Measurements from ENCODE around the gene PRMT5. TPM values are rescaled to one million over a fixed set of nuclear protein-coding genes. Genes with fewer than 3 reads are reported as not detected.

PRMT5 gene
- total and polyA plus RNA-seq, 2 donors (not counting 3 experiments of a cell fraction or from before 2014, with no cell fraction given): 73.1 to 197 TPM

- H3K36me3 ChIP-seq (ENCODE audit: control insufficient read depth in 2 of 2, extremely low read depth in 1 of 2, insufficient read depth in 2 of 2, low read length in 2 of 2): peaks cover 37 to 47% of the 10 kb centered on the region in 2 experiments
- POLR2A ChIA-PET: no interaction called here
- CTCF ChIA-PET: interaction anchor here (1.0 kb wide), 1 partner anchor 10 kb away, joined by 3 read pairs; no protein-coding TSS in a partner anchor
Measured at GRCh38 chr14:22906073-22906472, 23.1 kb downstream of the PRMT5 start.

More at GRCh38 chr14:22906073-22906472, 23.1 kb downstream of the PRMT5 start:
- no peaks in the 10 kb centered on the region for H3K27me3 ChIP-seq (ENCODE audit: control insufficient read depth in 2 of 2, insufficient read depth in 2 of 2, low read length in 2 of 2)
- H3K4me3 ChIP-seq (replicated peaks in 1 of 3; ENCODE audit: insufficient read depth in 1 of 3, low read depth in 1 of 3, low read length in 3 of 3): no peak overlapping the region
- no peak overlapping the region for H3K9ac ChIP-seq (replicated peaks; ENCODE audit: extremely low read depth, insufficient read depth, low read length)
- no peaks in the 10 kb centered on the region for H4K20me1 ChIP-seq (replicated peaks; ENCODE audit: control insufficient read depth, extremely low read depth, insufficient read depth, low read length)
- H3K9me3 ChIP-seq (replicated peaks; ENCODE audit: control insufficient read depth, insufficient read depth, low read length): no peaks in the 10 kb centered on the region
- no peak overlapping the region for H3K27ac ChIP-seq (ENCODE audit: insufficient read depth, low read depth, low read length)
- BruUV-seq (replicated peaks): no TSS peak
- no peaks in the 10 kb centered on the region for H3K9me1 ChIP-seq (replicated peaks; ENCODE audit: control insufficient read depth, extremely low read depth, insufficient read depth, low read length)
- H2AFZ ChIP-seq (ENCODE audit: low read depth, low read length): no peak overlapping the region
- dilution Hi-C loops (cut with MboI; ENCODE audit: extremely low pct_ligation_motif_present, low sequenced_read_pairs): no loop called here
- intact Hi-C loops (cut with micrococcal nuclease): no loop called here
- DNase-seq (ENCODE audit: low read depth, low spot score): no peak
- H3K79me2 ChIP-seq (ENCODE audit: control insufficient read depth, insufficient read depth, low read length): peaks cover 4% of the 10 kb centered on the region
- FAIRE-seq: no peak
- TF ChIP-seq CTCF (IDR thresholded peaks at IDR 0.05; ENCODE audit: extremely low read depth in 1 of 2, insufficient read depth in 1 of 2, low read depth in 1 of 2, low read length in 2 of 2) (no peak), MAX (IDR thresholded peaks at IDR 0.05; ENCODE audit: insufficient read depth, insufficient read length) (no peak), FOS (IDR thresholded peaks at IDR 0.05; ENCODE audit: borderline replicate concordance, insufficient read depth, low read length) (no peak), GATA2 (IDR thresholded peaks at IDR 0.05; ENCODE audit: insufficient read depth, insufficient read length, low read depth, low read length) (no peak), JUN (IDR thresholded peaks at IDR 0.05; ENCODE audit: borderline replicate concordance, insufficient read depth, insufficient read length, low read depth) (no peak), POLR2AphosphoS5 (IDR thresholded peaks at IDR 0.05; ENCODE audit: insufficient read depth, low read depth, low read length) (no peak), POLR2A (IDR thresholded peaks at IDR 0.05; ENCODE audit: low read depth, low read length) (no peak), EZH2 (IDR thresholded peaks at IDR 0.05; ENCODE audit: borderline replicate concordance, low read depth, low read length, severe bottlenecking) (no peak), MYC (IDR thresholded peaks at IDR 0.05; ENCODE audit: low read depth, low read length) (no peak)
- no peaks in the 10 kb centered on the region for H3K4me1 ChIP-seq (ENCODE audit: control insufficient read depth, extremely low read depth, insufficient read depth, low read length)
- H3K4me2 ChIP-seq (ENCODE audit: insufficient read depth, low read length): no peak overlapping the region

All from endothelial cell of umbilical vein (primary cell).